Stimulated activated CD8-positive, alpha-beta memory T cell treated with anti-CD3 and anti-CD28 coated beads, Interleukin-12 subunit alpha, Interleukin-12 subunit beta, amount 100 ng/mL, for 4 hours (primary cell): ENCODE measurements around the gene USP7.
"Not testable (repeated sequence)": the region's sequence is repeated elsewhere in the genome, so short reads cannot be mapped to it uniquely, and the experiment has no call there.

Source experiments
- DNase-seq: peaks from one replicate; pipeline ENCODE4 v3.0.0-alpha.2; 2020; ENCODE audit warnings: low read depth

USP7 gene

GRCh38 chr16:8972843-8973586 is 9.3 kb upstream of the USP7 start:
- no peak for DNase-seq

GRCh38 chr16:8971416-8971815 is 7.7 kb upstream of the USP7 start:
- no peak for DNase-seq

GRCh38 chr16:8969202-8969897 is 5.6 kb upstream of the USP7 start:
- DNase-seq = not testable (repeated sequence)

- not testable (repeated sequence) for DNase-seq
Observed at GRCh38 chr16:8968054-8968453, 4.3 kb upstream of the USP7 start.

- no peak for DNase-seq
Observed at GRCh38 chr16:8967132-8967821, 3.6 kb upstream of the USP7 start.

- DNase-seq = no peak
Observed at GRCh38 chr16:8966817-8967131, 3.1 kb upstream of the USP7 start.

GRCh38 chr16:8964462-8964861 is 756 bp upstream of the USP7 start:
- DNase-seq = no peak

GRCh38 chr16:8963010-8963820 is 491 bp downstream of the USP7 start:
- DNase-seq = no peak

- peak; percentile 22 for DNase-seq
Observed at GRCh38 chr16:8962393-8963009, 1.2 kb downstream of the USP7 start.

GRCh38 chr16:8961811-8962390 is 1.8 kb downstream of the USP7 start:
- DNase-seq = no peak

- no peak for DNase-seq
Observed at GRCh38 chr16:8960788-8961109, 3.0 kb downstream of the USP7 start.

- no peak for DNase-seq
Observed at GRCh38 chr16:8959921-8960787, 3.6 kb downstream of the USP7 start.

GRCh38 chr16:8958344-8959167 is 5.2 kb downstream of the USP7 start:
- DNase-seq = no peak

GRCh38 chr16:8957509-8958157 is 6.1 kb downstream of the USP7 start:
- DNase-seq = no peak

- no peak for DNase-seq
Observed at GRCh38 chr16:8957063-8957397, 6.7 kb downstream of the USP7 start.

GRCh38 chr16:8956265-8957062 is 7.2 kb downstream of the USP7 start:
- no peak for DNase-seq

- no peak for DNase-seq
Observed at GRCh38 chr16:8955828-8956227, 7.9 kb downstream of the USP7 start.

GRCh38 chr16:8953064-8953463 is 10.6 kb downstream of the USP7 start:
- no peak for DNase-seq
